GM23338 (cell line): ENCODE data around the gene SH3RF3. TPM values are rescaled to one million over a fixed set of nuclear protein-coding genes. Genes with fewer than 3 reads are reported as not detected.

Source experiments
- ATAC-seq: fragments of 200-7000 bp; cut with Tn5 transposase; 3 replicates; pipeline ENCODE4 v1.9.1; 2020
- DNase-seq: peaks from one replicate; pipeline ENCODE4 v3.0.0-alpha.2; 2015; ENCODE audit warnings: low spot score
- H2AFZ ChIP-seq: fragments of 200-600 bp; sonication (generic); 2 replicates; pipeline ENCODE4 v1.8.0; 2016; ENCODE audit warnings: antibody characterized with exemption, mild to moderate bottlenecking, moderate library complexity
- H3F3A ChIP-seq: fragments of 200-600 bp; sonication (generic); replicated peaks from 2 replicates; pipeline ENCODE4 v1.8.0; 2017; ENCODE audit warnings: antibody characterized with exemption, mixed run types, low read depth
- H3K27ac ChIP-seq: fragments of 200-600 bp; sonication (generic); 2 replicates; pipeline ENCODE4 v1.6.1; 2016; ENCODE audit warnings: low read depth
- H3K27me3 ChIP-seq: fragments of 200-600 bp; sonication (generic); 2 replicates; pipeline ENCODE4 v1.8.0; 2016; ENCODE audit warnings: mild to moderate bottlenecking, mixed run types, moderate library complexity; ENCODE audit not compliant: insufficient read depth
- H3K36me3 ChIP-seq: fragments of 200-600 bp; sonication (generic); 2 replicates; pipeline ENCODE4 v1.8.0; 2016; ENCODE audit warnings: mild to moderate bottlenecking; ENCODE audit not compliant: insufficient read depth
- H3K4me1 ChIP-seq: fragments of 200-600 bp; sonication (generic); 2 replicates; pipeline ENCODE4 v1.8.0; 2016; ENCODE audit warnings: mild to moderate bottlenecking, moderate library complexity; ENCODE audit not compliant: insufficient read depth
- H3K4me2 ChIP-seq: fragments of 200-600 bp; sonication (generic); 2 replicates; pipeline ENCODE4 v1.7.1; 2017; ENCODE audit warnings: mixed run types
- H3K4me3 ChIP-seq: fragments of 200-600 bp; sonication (generic); 2 replicates; pipeline ENCODE4 v1.6.1; 2016; ENCODE audit warnings: mixed run types
- H3K79me2 ChIP-seq: fragments of 200-600 bp; sonication (generic); replicated peaks from 2 replicates; pipeline ENCODE4 v1.8.0; 2017; ENCODE audit warnings: mild to moderate bottlenecking; ENCODE audit not compliant: insufficient read depth
- H3K9me2 ChIP-seq: fragments of 200-600 bp; sonication (generic); 2 replicates; pipeline ENCODE4 v1.8.0; 2017; ENCODE audit not compliant: insufficient read depth
- H4K20me1 ChIP-seq: fragments of 200-600 bp; sonication (generic); replicated peaks from 2 replicates; pipeline ENCODE4 v1.8.0; 2017; ENCODE audit warnings: mild to moderate bottlenecking; ENCODE audit not compliant: insufficient read depth
- H3K27ac Mint-ChIP-seq: 2 replicates; pipeline ENCODE4 v1.8.0; 2020; ENCODE audit warnings: inconsistent platforms, mild to moderate bottlenecking, moderate library complexity, mixed read lengths
- H3K27me3 Mint-ChIP-seq: 3 replicates; pipeline ENCODE4 v1.8.0; 2022; ENCODE audit warnings: low read depth, mild to moderate bottlenecking, moderate library complexity, mixed read lengths, inconsistent platforms; ENCODE audit not compliant: insufficient read depth, poor library complexity
- H3K36me3 Mint-ChIP-seq: 3 replicates; pipeline ENCODE4 v1.8.0; 2021; ENCODE audit warnings: low read depth, mild to moderate bottlenecking, inconsistent platforms, moderate library complexity, mixed read lengths
- H3K4me1 Mint-ChIP-seq: 3 replicates; pipeline ENCODE4 v1.8.0; 2020; ENCODE audit warnings: mild to moderate bottlenecking, inconsistent platforms, mixed read lengths
- H3K4me3 Mint-ChIP-seq: 3 replicates; pipeline ENCODE4 v1.8.0; 2021; ENCODE audit warnings: moderate library complexity, mild to moderate bottlenecking, inconsistent platforms, mixed read lengths
- H3K9me3 Mint-ChIP-seq: 3 replicates; pipeline ENCODE4 v1.8.0; 2020; ENCODE audit warnings: moderate library complexity, mild to moderate bottlenecking, inconsistent platforms, mixed read lengths
- CREB1 ChIP-seq: fragments of 250-450 bp; sonication (Bioruptor Pico); IDR thresholded peaks from 2 replicates; pipeline ENCODE4 v1.5.0; 2020; ENCODE audit warnings: low read depth, mild to moderate bottlenecking, moderate library complexity
- EZH2 ChIP-seq: fragments of 200-600 bp; sonication (generic); IDR thresholded peaks from one replicate; pipeline ENCODE4 v1.8.0; 2017; ENCODE audit warnings: antibody characterized with exemption, mild to moderate bottlenecking, low read depth; ENCODE audit not compliant: unreplicated experiment
- EZH2phosphoT487 ChIP-seq: fragments of 200-600 bp; sonication (generic); IDR thresholded peaks from one replicate; pipeline ENCODE4 v1.8.1; 2018; ENCODE audit warnings: antibody characterized with exemption; ENCODE audit not compliant: unreplicated experiment
- JUNB ChIP-seq: IDR thresholded peaks from one replicate; pipeline ENCODE4 v1.6.1; 2016; ENCODE audit warnings: antibody characterized with exemption; ENCODE audit not compliant: unreplicated experiment
- NANOG ChIP-seq: IDR thresholded peaks from 2 replicates; pipeline ENCODE4 v1.6.1; 2016; ENCODE audit warnings: antibody characterized with exemption, borderline replicate concordance
- POLR2AphosphoS5 ChIP-seq: IDR thresholded peaks from 2 replicates; pipeline ENCODE4 v1.6.1; 2016; ENCODE audit warnings: antibody characterized with exemption, low read depth
- STAT1 ChIP-seq: IDR thresholded peaks from one replicate; pipeline ENCODE4 v1.6.1; 2016; ENCODE audit warnings: antibody characterized with exemption; ENCODE audit not compliant: unreplicated experiment
- ZNF114 ChIP-seq: fragments of 250-450 bp; sonication (Bioruptor Pico); IDR thresholded peaks from 2 replicates; pipeline ENCODE4 v1.5.0; 2020; ENCODE audit warnings: mild to moderate bottlenecking, moderate library complexity
- ZNF331 ChIP-seq: fragments of 250-450 bp; sonication (Bioruptor Pico); IDR thresholded peaks from 2 replicates; pipeline ENCODE4 v1.5.0; 2020; ENCODE audit warnings: low read depth, mild to moderate bottlenecking, moderate library complexity
- ZNF462 ChIP-seq: fragments of 250-450 bp; sonication (Bioruptor Pico); IDR thresholded peaks from 2 replicates; pipeline ENCODE4 v1.5.0; 2020; ENCODE audit warnings: mild to moderate bottlenecking, moderate library complexity
- polyA plus RNA-seq: library from polyadenylated mRNA; unstranded; fragments of >200 nt; fragmentation: Nextera tagmentation; extraction: Ambion mirVana; gene quantifications from 2 replicates; pipeline ENCODE4 v1.2.1, GENCODE V29; 2016
- total RNA-seq: library from RNA; depleted of rRNA; stranded (reverse); fragments of >200 nt; shearing (Covaris generic); gene quantifications from 2 replicates; pipeline ENCODE4 v1.2.3, GENCODE V29; 2014
- TF ChIP-seq, protein P1 (sequence below): IDR thresholded peaks from 2 replicates; pipeline ENCODE4 v1.6.1; 2016; ENCODE audit warnings: antibody characterized with exemption
- TF ChIP-seq, protein P2 (sequence below): IDR thresholded peaks from one replicate; pipeline ENCODE4 v1.6.1; 2018; ENCODE audit warnings: antibody characterized with exemption; ENCODE audit not compliant: unreplicated experiment
- TF ChIP-seq, protein P3 (sequence below), 2 experiments: fragments of 200-600 bp in 1 of 2; sonication (generic) in 1 of 2; conservative IDR thresholded peaks; 2 replicates each; pipeline versions ENCODE4 v1.5.1 to v1.6.1; 2016 to 2017; ENCODE audit warnings: antibody characterized with exemption in 2 of 2, low read depth in 2 of 2, mild to moderate bottlenecking in 2 of 2, moderate library complexity in 1 of 2

The SH3RF3 gene
- total and polyA plus RNA-seq, 2 experiments from 2014 or later = 0.11 to 0.63 TPM

GRCh38 chr2:109229094-109229675 is 100.2 kb downstream of the SH3RF3 start:
- no peaks in the 10 kb centered on the region for H3K27me3 Mint-ChIP-seq
- Histone ChIP-seq H3K27me3 (no peaks in the 10 kb centered on the region), H3K9me2 (peaks cover 5% of the 10 kb centered on the region; the same call in 1 of the 2 replicates), H3F3A (no peaks in the 10 kb centered on the region), H3K36me3 (no peaks in the 10 kb centered on the region), H3K27ac (no peak overlapping the region), H3K4me3 (no peak overlapping the region), H3K4me1 (peaks cover 10% of the 10 kb centered on the region; the same call in 1 of the 2 replicates), H3K4me2 (no peak overlapping the region; the same call in 1 of the 2 replicates), H4K20me1 (no peaks in the 10 kb centered on the region), H2AFZ (no peak overlapping the region), H3K79me2 (no peaks in the 10 kb centered on the region)
- TF ChIP-seq JUNB = no peak
- TF ChIP-seq ZNF331 (CRISPR knock-in tag) = no peak
- TF ChIP-seq NANOG = no peak
- TF ChIP-seq, protein P1, sequence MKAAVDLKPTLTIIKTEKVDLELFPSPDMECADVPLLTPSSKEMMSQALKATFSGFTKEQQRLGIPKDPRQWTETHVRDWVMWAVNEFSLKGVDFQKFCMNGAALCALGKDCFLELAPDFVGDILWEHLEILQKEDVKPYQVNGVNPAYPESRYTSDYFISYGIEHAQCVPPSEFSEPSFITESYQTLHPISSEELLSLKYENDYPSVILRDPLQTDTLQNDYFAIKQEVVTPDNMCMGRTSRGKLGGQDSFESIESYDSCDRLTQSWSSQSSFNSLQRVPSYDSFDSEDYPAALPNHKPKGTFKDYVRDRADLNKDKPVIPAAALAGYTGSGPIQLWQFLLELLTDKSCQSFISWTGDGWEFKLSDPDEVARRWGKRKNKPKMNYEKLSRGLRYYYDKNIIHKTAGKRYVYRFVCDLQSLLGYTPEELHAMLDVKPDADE = no peak
- no peak for TF ChIP-seq ZNF462 (CRISPR knock-in tag)
- no peak for TF ChIP-seq ZNF114 (CRISPR knock-in tag)
- no peak for TF ChIP-seq STAT1
- TF ChIP-seq EZH2phosphoT487 = no peak
- no peak for TF ChIP-seq CREB1
- TF ChIP-seq, protein P2, sequence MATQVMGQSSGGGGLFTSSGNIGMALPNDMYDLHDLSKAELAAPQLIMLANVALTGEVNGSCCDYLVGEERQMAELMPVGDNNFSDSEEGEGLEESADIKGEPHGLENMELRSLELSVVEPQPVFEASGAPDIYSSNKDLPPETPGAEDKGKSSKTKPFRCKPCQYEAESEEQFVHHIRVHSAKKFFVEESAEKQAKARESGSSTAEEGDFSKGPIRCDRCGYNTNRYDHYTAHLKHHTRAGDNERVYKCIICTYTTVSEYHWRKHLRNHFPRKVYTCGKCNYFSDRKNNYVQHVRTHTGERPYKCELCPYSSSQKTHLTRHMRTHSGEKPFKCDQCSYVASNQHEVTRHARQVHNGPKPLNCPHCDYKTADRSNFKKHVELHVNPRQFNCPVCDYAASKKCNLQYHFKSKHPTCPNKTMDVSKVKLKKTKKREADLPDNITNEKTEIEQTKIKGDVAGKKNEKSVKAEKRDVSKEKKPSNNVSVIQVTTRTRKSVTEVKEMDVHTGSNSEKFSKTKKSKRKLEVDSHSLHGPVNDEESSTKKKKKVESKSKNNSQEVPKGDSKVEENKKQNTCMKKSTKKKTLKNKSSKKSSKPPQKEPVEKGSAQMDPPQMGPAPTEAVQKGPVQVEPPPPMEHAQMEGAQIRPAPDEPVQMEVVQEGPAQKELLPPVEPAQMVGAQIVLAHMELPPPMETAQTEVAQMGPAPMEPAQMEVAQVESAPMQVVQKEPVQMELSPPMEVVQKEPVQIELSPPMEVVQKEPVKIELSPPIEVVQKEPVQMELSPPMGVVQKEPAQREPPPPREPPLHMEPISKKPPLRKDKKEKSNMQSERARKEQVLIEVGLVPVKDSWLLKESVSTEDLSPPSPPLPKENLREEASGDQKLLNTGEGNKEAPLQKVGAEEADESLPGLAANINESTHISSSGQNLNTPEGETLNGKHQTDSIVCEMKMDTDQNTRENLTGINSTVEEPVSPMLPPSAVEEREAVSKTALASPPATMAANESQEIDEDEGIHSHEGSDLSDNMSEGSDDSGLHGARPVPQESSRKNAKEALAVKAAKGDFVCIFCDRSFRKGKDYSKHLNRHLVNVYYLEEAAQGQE = no peak
- TF ChIP-seq, protein P3, sequence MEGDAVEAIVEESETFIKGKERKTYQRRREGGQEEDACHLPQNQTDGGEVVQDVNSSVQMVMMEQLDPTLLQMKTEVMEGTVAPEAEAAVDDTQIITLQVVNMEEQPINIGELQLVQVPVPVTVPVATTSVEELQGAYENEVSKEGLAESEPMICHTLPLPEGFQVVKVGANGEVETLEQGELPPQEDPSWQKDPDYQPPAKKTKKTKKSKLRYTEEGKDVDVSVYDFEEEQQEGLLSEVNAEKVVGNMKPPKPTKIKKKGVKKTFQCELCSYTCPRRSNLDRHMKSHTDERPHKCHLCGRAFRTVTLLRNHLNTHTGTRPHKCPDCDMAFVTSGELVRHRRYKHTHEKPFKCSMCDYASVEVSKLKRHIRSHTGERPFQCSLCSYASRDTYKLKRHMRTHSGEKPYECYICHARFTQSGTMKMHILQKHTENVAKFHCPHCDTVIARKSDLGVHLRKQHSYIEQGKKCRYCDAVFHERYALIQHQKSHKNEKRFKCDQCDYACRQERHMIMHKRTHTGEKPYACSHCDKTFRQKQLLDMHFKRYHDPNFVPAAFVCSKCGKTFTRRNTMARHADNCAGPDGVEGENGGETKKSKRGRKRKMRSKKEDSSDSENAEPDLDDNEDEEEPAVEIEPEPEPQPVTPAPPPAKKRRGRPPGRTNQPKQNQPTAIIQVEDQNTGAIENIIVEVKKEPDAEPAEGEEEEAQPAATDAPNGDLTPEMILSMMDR (conservative IDR thresholded peaks at IDR 0.05; ENCODE audit: low read depth in 2 of 2) = no peak
- no peak for TF ChIP-seq EZH2
- TF ChIP-seq POLR2AphosphoS5 = no peak
- H3K4me1 Mint-ChIP-seq = peaks cover 11% of the 10 kb centered on the region
- ATAC-seq (no peak), DNase-seq (no peak)
- no peak overlapping the region for H3K4me3 Mint-ChIP-seq
- H3K27ac Mint-ChIP-seq = no peak overlapping the region
- no peaks in the 10 kb centered on the region; the same call in 2 of the 3 replicates for H3K9me3 Mint-ChIP-seq
- no peaks in the 10 kb centered on the region for H3K36me3 Mint-ChIP-seq
